ENCODE results near the gene CD83. TPM values are rescaled to one million over a fixed set of nuclear protein-coding genes. Genes with fewer than 3 reads are reported as not detected.

CD83 gene
- polyA plus RNA-seq, 3 donors = 74.5 to 326 (median 84.7) TPM

- H3K4me3 ChIP-seq (replicated peaks in 1 of 3; ENCODE audit: low read depth in 2 of 3, low read length in 3 of 3) = peak overlapping the region in 1 of 3 experiments; percentile 88
- H4K20me1 ChIP-seq (ENCODE audit: insufficient read depth, low read length) = peaks cover 38% of the 10 kb centered on the region
- H3K4me1 Mint-ChIP-seq = peaks cover 61% of the 10 kb centered on the region
- H2AFZ ChIP-seq (ENCODE audit: insufficient read depth, low read depth, low read length, poor library complexity, severe bottlenecking) = no peak overlapping the region
- H3K4me1 ChIP-seq (ENCODE audit: control insufficient read depth in 1 of 2, insufficient read depth in 2 of 2, low read length in 2 of 2) = peaks cover 52 to 69% of the 10 kb centered on the region in 2 donors
- H3K4me2 ChIP-seq (replicated peaks; ENCODE audit: extremely low read depth, low read length, poor library complexity, severe bottlenecking) = peak overlapping the region; percentile 82
- peaks cover 0 to 5% (median 4%) of the 10 kb centered on the region in 7 donors for H3K9me3 Mint-ChIP-seq
- H3K36me3 Mint-ChIP-seq = peaks cover 40 to 65% of the 10 kb centered on the region in 2 donors
- no peaks in the 10 kb centered on the region for H3K27me3 ChIP-seq (ENCODE audit: control insufficient read depth in 2 of 2, insufficient read depth in 2 of 2, low read length in 2 of 2)
- peaks cover 0 to 9% of the 10 kb centered on the region in 2 donors for H3K36me3 ChIP-seq (replicated peaks in 1 of 2; ENCODE audit: control insufficient read depth in 1 of 2, insufficient read depth in 2 of 2, low read length in 2 of 2)
- H3K27me3 Mint-ChIP-seq (ENCODE audit: low read depth in 3 of 3) = peaks cover 1 to 17% (median 10%) of the 10 kb centered on the region in 3 donors
- H3K27ac ChIP-seq (ENCODE audit: low read depth in 1 of 2, low read length in 2 of 2) = no peak overlapping the region
- no peaks in the 10 kb centered on the region for H3K9me3 ChIP-seq (replicated peaks in 1 of 2; ENCODE audit: control insufficient read depth in 1 of 2, insufficient read depth in 1 of 2, low read length in 2 of 2)
- WGBS (ENCODE audit: insufficient coverage) = no CpG with 5 or more reads among the region's 1 CpG
- no peak overlapping the region for H3K9ac ChIP-seq (ENCODE audit: insufficient read depth, low read length, poor library complexity, severe bottlenecking)
- H3K27ac Mint-ChIP-seq = peak overlapping the region; percentile 71 to 100 (median 99)
- intact Hi-C loops (cut with micrococcal nuclease) = no loop called here
- H3K4me3 Mint-ChIP-seq = peak overlapping the region; percentile 40 to 99
- no peak for TF ChIP-seq CTCF (IDR thresholded peaks at IDR 0.05)
- no peaks in the 10 kb centered on the region for H3K79me2 ChIP-seq (ENCODE audit: insufficient read depth, low read length)
- no peak for DNase-seq
Observed at GRCh38 chr6:14120546-14120945, 3.0 kb downstream of the CD83 start.

GRCh38 chr6:14121936-14122344 lies 4.4 kb downstream of the CD83 start:
- intact Hi-C loops (cut with micrococcal nuclease) = no loop called here
- no peak for TF ChIP-seq CTCF (IDR thresholded peaks at IDR 0.05)
- no peaks in the 10 kb centered on the region for H3K27me3 ChIP-seq (ENCODE audit: control insufficient read depth in 2 of 2, insufficient read depth in 2 of 2, low read length in 2 of 2)
- peaks cover 52 to 69% of the 10 kb centered on the region in 2 donors for H3K4me1 ChIP-seq (ENCODE audit: control insufficient read depth in 1 of 2, insufficient read depth in 2 of 2, low read length in 2 of 2)
- H3K79me2 ChIP-seq (ENCODE audit: insufficient read depth, low read length) = no peaks in the 10 kb centered on the region
- peak; percentile 95 to 99 (median 97) for DNase-seq
- Mint-ChIP-seq H3K36me3 (peaks cover 53 to 75% of the 10 kb centered on the region in 2 donors), H3K9me3 (peaks cover 0 to 5% (median 5%) of the 10 kb centered on the region in 7 donors), H3K27me3 (ENCODE audit: low read depth in 3 of 3) (peaks cover 1 to 17% (median 10%) of the 10 kb centered on the region in 3 donors), H3K4me1 (peaks cover 60% of the 10 kb centered on the region), H3K4me3 (peak overlapping the region; percentile 63 to 90), H3K27ac (peak overlapping the region; percentile 96 to 100 (median 99))
- H3K4me3 ChIP-seq (replicated peaks in 1 of 3; ENCODE audit: low read depth in 2 of 3, low read length in 3 of 3) = peak overlapping the region in 1 of 3 experiments; percentile 88
- peak overlapping the region; percentile 44 for H3K9ac ChIP-seq (ENCODE audit: insufficient read depth, low read length, poor library complexity, severe bottlenecking)
- H3K36me3 ChIP-seq (replicated peaks in 1 of 2; ENCODE audit: control insufficient read depth in 1 of 2, insufficient read depth in 2 of 2, low read length in 2 of 2) = peaks cover 0 to 12% of the 10 kb centered on the region in 2 donors
- H4K20me1 ChIP-seq (ENCODE audit: insufficient read depth, low read length) = peaks cover 51% of the 10 kb centered on the region
- no peak overlapping the region for H2AFZ ChIP-seq (ENCODE audit: insufficient read depth, low read depth, low read length, poor library complexity, severe bottlenecking)
- no peaks in the 10 kb centered on the region for H3K9me3 ChIP-seq (replicated peaks in 1 of 2; ENCODE audit: control insufficient read depth in 1 of 2, insufficient read depth in 1 of 2, low read length in 2 of 2)
- peak overlapping the region; percentile 82 for H3K4me2 ChIP-seq (replicated peaks; ENCODE audit: extremely low read depth, low read length, poor library complexity, severe bottlenecking)
- 42% methylated on average over 2 of the region's 4 CpGs for WGBS (ENCODE audit: insufficient coverage)
- peak overlapping the region; percentile 91 to 95 for H3K27ac ChIP-seq (ENCODE audit: low read depth in 1 of 2, low read length in 2 of 2)
